H1 (cell line): ENCODE data around the gene CKM. TPM values are rescaled to one million over a fixed set of nuclear protein-coding genes. Genes with fewer than 3 reads are reported as not detected.
A peak's percentile ranks its signal among the peaks of the same experiment; 100 is the strongest.

Experiments
- CEBPB ChIP-seq: IDR thresholded peaks from 2 replicates; pipeline ENCODE4 v1.6.1; 2012; ENCODE audit warnings: low read depth, low read length
- CHD1 ChIP-seq: IDR thresholded peaks from 2 replicates; pipeline ENCODE4 v1.6.1; 2012; ENCODE audit warnings: low read depth, low read length, improper control_type of control experiment
- E2F6 ChIP-seq: IDR thresholded peaks from 2 replicates; pipeline ENCODE4 v1.6.1; 2012; ENCODE audit warnings: inconsistent platforms
- KDM5A ChIP-seq: fragments of 200-600 bp; IDR thresholded peaks from 2 replicates; pipeline ENCODE4 v1.7.1; 2012; ENCODE audit warnings: mild to moderate bottlenecking, low read length, inconsistent platforms, mixed read lengths
- PHF8 ChIP-seq: fragments of 200-600 bp; sonication (generic); conservative IDR thresholded peaks from 2 replicates; pipeline ENCODE4 v1.7.1; 2012; ENCODE audit warnings: low read depth, mild to moderate bottlenecking, inconsistent platforms, low read length, moderate library complexity
- POLR2A ChIP-seq, 2 experiments: IDR thresholded peaks; 1 replicate in 1 of 2; 2 replicates in 1 of 2; pipeline ENCODE4 v1.6.1; 2011; ENCODE audit warnings: low read depth in 2 of 2, low read length in 2 of 2, mild to moderate bottlenecking in 2 of 2; ENCODE audit errors: control extremely low read depth in 1 of 2
- RXRA ChIP-seq: IDR thresholded peaks from 2 replicates; pipeline ENCODE4 v1.6.1; 2011; ENCODE audit warnings: low read depth, mild to moderate bottlenecking, low read length, moderate library complexity; ENCODE audit not compliant: insufficient read depth
- SP4 ChIP-seq: IDR thresholded peaks from 2 replicates; pipeline ENCODE4 v1.6.1; 2012; ENCODE audit warnings: low read length, inconsistent platforms
- TEAD4 ChIP-seq: IDR thresholded peaks from 2 replicates; pipeline ENCODE4 v1.6.1; 2012; ENCODE audit warnings: low read depth, low read length, inconsistent platforms, mixed read lengths
- ZNF274 ChIP-seq: IDR thresholded peaks from 2 replicates; pipeline ENCODE4 v1.7.0; 2012; ENCODE audit warnings: low read length, borderline replicate concordance; ENCODE audit errors: extremely low read depth
- polyA plus RNA-seq, 7 experiments: library from polyadenylated mRNA; depleted of rRNA in 3 of 7; stranded (reverse) in 5 of 7; unstranded in 2 of 7; fragments of >200 nt in 5 of 7; fragments of 200-250 nt in 2 of 7; gene quantifications; 1 replicate in 5 of 7; 2 replicates in 1 of 7; 4 replicates in 1 of 7; pipeline versions ENCODE4 v1.2.1 to v1.2.3, GENCODE V29; 2011 to 2013; ENCODE audit warnings: missing spikeins in 2 of 7, mixed read lengths in 2 of 7
- total RNA-seq: library from RNA; stranded (reverse); fragmentation: NEBNext Ultra II Directional; extraction: Animal tissue kit (Norgen Biotek cat#: 25700); gene quantifications from 2 replicates; pipeline ENCODE4 v1.2.1, GENCODE V29; 2021

CKM gene
- total and polyA plus RNA-seq, 2 of the 8 experiments (the other 6 are each of a cell fraction or from before 2014, with no cell fraction given) = 0.08 TPM; not detected in 1

- no peak for TF ChIP-seq CEBPB
- no peak for TF ChIP-seq RXRA
- no peak for TF ChIP-seq ZNF274
- TF ChIP-seq E2F6 = peak; percentile 19; the same call in 1 of the 2 replicates
- TF ChIP-seq TEAD4 = no peak
- no peak for TF ChIP-seq KDM5A
- TF ChIP-seq POLR2A (IDR thresholded peaks at IDR 0.05; ENCODE audit: control extremely low read depth in 1 of 2, low read depth in 2 of 2, low read length in 2 of 2) = peak in 1 of 2 experiments; percentile 58; a peak in 1 of 3 replicates
- TF ChIP-seq PHF8 = peak; percentile 40; the same call in 1 of the 2 replicates
- TF ChIP-seq CHD1 = no peak
- TF ChIP-seq SP4 = no peak
Observed at GRCh38 chr19:45323671-45324081, 1.0 kb upstream of the CKM start (continued).
